ENCODE results near the gene OR8D2.

OR8D2 gene

GRCh38 chr11:124311269-124311668 is 8.7 kb downstream of the OR8D2 start:
- no peaks in the 10 kb centered on the region for H3K36me3 Mint-ChIP-seq (ENCODE audit: low read depth)
- no peaks in the 10 kb centered on the region for H3K9me3 Mint-ChIP-seq
- no peak overlapping the region for H3K4me3 Mint-ChIP-seq
- no peaks in the 10 kb centered on the region for H3K4me1 Mint-ChIP-seq (ENCODE audit: low read depth)
- intact Hi-C loops (cut with micrococcal nuclease) = no loop called here
- no peak overlapping the region for H3K27ac Mint-ChIP-seq
- no peaks in the 10 kb centered on the region for H3K27me3 Mint-ChIP-seq

GRCh38 chr11:124310721-124311120 is 9.3 kb downstream of the OR8D2 start:
- intact Hi-C loops (cut with micrococcal nuclease) = no loop called here
- no peak overlapping the region for H3K27ac Mint-ChIP-seq
- no peaks in the 10 kb centered on the region for H3K9me3 Mint-ChIP-seq
- no peak overlapping the region for H3K4me3 Mint-ChIP-seq
- no peaks in the 10 kb centered on the region for H3K4me1 Mint-ChIP-seq (ENCODE audit: low read depth)
- H3K36me3 Mint-ChIP-seq (ENCODE audit: low read depth) = no peaks in the 10 kb centered on the region
- H3K27me3 Mint-ChIP-seq = no peaks in the 10 kb centered on the region

GRCh38 chr11:124307093-124307492 is 12.9 kb downstream of the OR8D2 start:
- Mint-ChIP-seq H3K9me3 (no peaks in the 10 kb centered on the region), H3K4me1 (ENCODE audit: low read depth) (no peaks in the 10 kb centered on the region), H3K27ac (no peak overlapping the region), H3K4me3 (no peak overlapping the region), H3K36me3 (ENCODE audit: low read depth) (no peaks in the 10 kb centered on the region), H3K27me3 (no peaks in the 10 kb centered on the region)
- intact Hi-C loops (cut with micrococcal nuclease) = no loop called here

- intact Hi-C loops (cut with micrococcal nuclease) = no loop called here
- H3K4me1 Mint-ChIP-seq (ENCODE audit: low read depth) = no peaks in the 10 kb centered on the region
- no peaks in the 10 kb centered on the region for H3K9me3 Mint-ChIP-seq
- H3K27ac Mint-ChIP-seq = no peak overlapping the region
- H3K27me3 Mint-ChIP-seq = no peaks in the 10 kb centered on the region
- no peak overlapping the region for H3K4me3 Mint-ChIP-seq
- H3K36me3 Mint-ChIP-seq (ENCODE audit: low read depth) = no peaks in the 10 kb centered on the region
Observed at GRCh38 chr11:124302347-124303125, 17.5 kb downstream of the OR8D2 start.

GRCh38 chr11:124301548-124301947 is 18.4 kb downstream of the OR8D2 start:
- Mint-ChIP-seq H3K36me3 (ENCODE audit: low read depth) (no peaks in the 10 kb centered on the region), H3K4me1 (ENCODE audit: low read depth) (no peaks in the 10 kb centered on the region), H3K27me3 (no peaks in the 10 kb centered on the region), H3K9me3 (no peaks in the 10 kb centered on the region), H3K27ac (no peak overlapping the region), H3K4me3 (no peak overlapping the region)
- intact Hi-C loops (cut with micrococcal nuclease) = no loop called here

- intact Hi-C loops (cut with micrococcal nuclease) = no loop called here
- H3K4me3 Mint-ChIP-seq = no peak overlapping the region
- H3K36me3 Mint-ChIP-seq (ENCODE audit: low read depth) = no peaks in the 10 kb centered on the region
- H3K9me3 Mint-ChIP-seq = no peaks in the 10 kb centered on the region
- peaks cover 8% of the 10 kb centered on the region for H3K4me1 Mint-ChIP-seq (ENCODE audit: low read depth)
- no peak overlapping the region for H3K27ac Mint-ChIP-seq
- H3K27me3 Mint-ChIP-seq = no peaks in the 10 kb centered on the region
Observed at GRCh38 chr11:124297921-124298320, 22.1 kb downstream of the OR8D2 start.

- no peaks in the 10 kb centered on the region for H3K27me3 Mint-ChIP-seq
- intact Hi-C loops (cut with micrococcal nuclease) = no loop called here
- H3K4me3 Mint-ChIP-seq = no peak overlapping the region
- H3K4me1 Mint-ChIP-seq (ENCODE audit: low read depth) = peaks cover 8% of the 10 kb centered on the region
- no peaks in the 10 kb centered on the region for H3K36me3 Mint-ChIP-seq (ENCODE audit: low read depth)
- H3K9me3 Mint-ChIP-seq = no peaks in the 10 kb centered on the region
- H3K27ac Mint-ChIP-seq = no peak overlapping the region
Observed at GRCh38 chr11:124296016-124296415, 24.0 kb downstream of the OR8D2 start.

- intact Hi-C loops (cut with micrococcal nuclease) = no loop called here
- no peak overlapping the region for H3K27ac Mint-ChIP-seq
- peaks cover 8% of the 10 kb centered on the region for H3K4me1 Mint-ChIP-seq (ENCODE audit: low read depth)
- H3K4me3 Mint-ChIP-seq = no peak overlapping the region
- no peaks in the 10 kb centered on the region for H3K36me3 Mint-ChIP-seq (ENCODE audit: low read depth)
- H3K27me3 Mint-ChIP-seq = no peaks in the 10 kb centered on the region
- H3K9me3 Mint-ChIP-seq = no peaks in the 10 kb centered on the region
Observed at GRCh38 chr11:124294687-124295086, 25.3 kb downstream of the OR8D2 start.

- H3K9me3 Mint-ChIP-seq = peaks cover 17% of the 10 kb centered on the region
Observed at GRCh38 chr11:124285610-124286344, 34.2 kb downstream of the OR8D2 start.

GRCh38 chr11:124278261-124278660 is 41.7 kb downstream of the OR8D2 start:
- Mint-ChIP-seq H3K4me3 (no peak overlapping the region), H3K27me3 (no peaks in the 10 kb centered on the region), H3K4me1 (ENCODE audit: low read depth) (peaks cover 8% of the 10 kb centered on the region), H3K9me3 (peaks cover 9% of the 10 kb centered on the region), H3K36me3 (ENCODE audit: low read depth) (no peaks in the 10 kb centered on the region), H3K27ac (no peak overlapping the region)
- intact Hi-C loops (cut with micrococcal nuclease) = loop anchor here (5.0 kb wide), 1 partner anchor 206 kb away; no protein-coding TSS in a partner anchor

More at GRCh38 chr11:124285610-124286344, 34.2 kb downstream of the OR8D2 start:
- Mint-ChIP-seq H3K27ac (no peak overlapping the region), H3K4me1 (ENCODE audit: low read depth) (no peaks in the 10 kb centered on the region), H3K27me3 (no peaks in the 10 kb centered on the region), H3K36me3 (ENCODE audit: low read depth) (no peaks in the 10 kb centered on the region), H3K4me3 (no peak overlapping the region)
- intact Hi-C loops (cut with micrococcal nuclease) = no loop called here

- H3K27me3 Mint-ChIP-seq = no peaks in the 10 kb centered on the region
- H3K27ac Mint-ChIP-seq = peak overlapping the region; percentile 33
- intact Hi-C loops (cut with micrococcal nuclease) = loop anchor here (5.0 kb wide), 1 partner anchor 206 kb away; no protein-coding TSS in a partner anchor
- peaks cover 9% of the 10 kb centered on the region for H3K9me3 Mint-ChIP-seq
- H3K4me1 Mint-ChIP-seq (ENCODE audit: low read depth) = peaks cover 8% of the 10 kb centered on the region
- H3K4me3 Mint-ChIP-seq = no peak overlapping the region
- H3K36me3 Mint-ChIP-seq (ENCODE audit: low read depth) = no peaks in the 10 kb centered on the region
Observed at GRCh38 chr11:124277804-124278203, 42.2 kb downstream of the OR8D2 start.

GRCh38 chr11:124277207-124277606 is 42.8 kb downstream of the OR8D2 start:
- Mint-ChIP-seq H3K27ac (peak overlapping the region; percentile 33), H3K27me3 (no peaks in the 10 kb centered on the region), H3K9me3 (peaks cover 9% of the 10 kb centered on the region), H3K4me3 (no peak overlapping the region), H3K4me1 (ENCODE audit: low read depth) (peaks cover 8% of the 10 kb centered on the region), H3K36me3 (ENCODE audit: low read depth) (no peaks in the 10 kb centered on the region)
- intact Hi-C loops (cut with micrococcal nuclease) = loop anchor here (5.0 kb wide), 1 partner anchor 205 kb away; no protein-coding TSS in a partner anchor

- Mint-ChIP-seq H3K27me3 (no peaks in the 10 kb centered on the region), H3K4me1 (ENCODE audit: low read depth) (peaks cover 8% of the 10 kb centered on the region), H3K4me3 (no peak overlapping the region), H3K9me3 (no peaks in the 10 kb centered on the region), H3K27ac (no peak overlapping the region), H3K36me3 (ENCODE audit: low read depth) (no peaks in the 10 kb centered on the region)
- intact Hi-C loops (cut with micrococcal nuclease) = loop anchor here (5.0 kb wide), 1 partner anchor 204 kb away; no protein-coding TSS in a partner anchor
Observed at GRCh38 chr11:124276081-124276480, 43.9 kb downstream of the OR8D2 start.

- no peak overlapping the region for H3K27ac Mint-ChIP-seq
- intact Hi-C loops (cut with micrococcal nuclease) = no loop called here
- no peaks in the 10 kb centered on the region for H3K36me3 Mint-ChIP-seq (ENCODE audit: low read depth)
- H3K4me3 Mint-ChIP-seq = no peak overlapping the region
- no peaks in the 10 kb centered on the region for H3K27me3 Mint-ChIP-seq
- no peaks in the 10 kb centered on the region for H3K9me3 Mint-ChIP-seq
- H3K4me1 Mint-ChIP-seq (ENCODE audit: low read depth) = peaks cover 8% of the 10 kb centered on the region
Observed at GRCh38 chr11:124274000-124274399, 46.0 kb downstream of the OR8D2 start.

Data from dendritic cell treated with granulocyte-macrophage colony-stimulating factor and Interleukin-4, amounts not matched to agents 40 ng/mL and 50 ng/mL, for 4 days (primary cell).